SJSA1 (cell line): Measurements from ENCODE around the gene PPP1R12A. TPM values are rescaled to one million over a fixed set of nuclear protein-coding genes. Genes with fewer than 3 reads are reported as not detected.

Source experiments
- DNase-seq, 2 experiments: peaks; one replicate each; pipeline ENCODE4 v3.0.0-alpha.2; 2015 to 2020; ENCODE audit warnings: low spot score in 2 of 2, low read depth in 1 of 2
- H3K27ac ChIP-seq: fragments of 250-450 bp; sonication (Bioruptor Pico); 2 replicates; pipeline ENCODE4 v1.5.1; 2020; ENCODE audit warnings: mild to moderate bottlenecking, moderate library complexity
- H3K27me3 ChIP-seq: fragments of 250-450 bp; sonication (Bioruptor Pico); replicated peaks from 2 replicates; pipeline ENCODE4 v1.5.1; 2020; ENCODE audit warnings: mild to moderate bottlenecking, moderate library complexity
- H3K36me3 ChIP-seq: fragments of 250-450 bp; sonication (Bioruptor Pico); 2 replicates; pipeline ENCODE4 v1.5.1; 2020; ENCODE audit warnings: mild to moderate bottlenecking
- H3K4me1 ChIP-seq: fragments of 250-450 bp; sonication (Bioruptor Pico); replicated peaks from 2 replicates; pipeline ENCODE4 v1.6.1; 2021; ENCODE audit warnings: mild to moderate bottlenecking
- H3K4me3 ChIP-seq: fragments of 250-450 bp; sonication (Bioruptor Pico); 2 replicates; pipeline ENCODE4 v1.5.1; 2020; ENCODE audit warnings: mild to moderate bottlenecking
- H3K9me3 ChIP-seq: fragments of 250-450 bp; sonication (Bioruptor Pico); replicated peaks from 2 replicates; pipeline ENCODE4 v1.5.1; 2020; ENCODE audit warnings: mild to moderate bottlenecking
- total RNA-seq: library from RNA; depleted of rRNA; stranded (reverse); fragments of >200 nt; shearing (Covaris generic); gene quantifications from 2 replicates; pipeline ENCODE4 v1.2.3, GENCODE V29; 2014

PPP1R12A gene
- total RNA-seq, 1 experiment from 2014 or later: 91.9 TPM

GRCh38 chr12:79775355-79776027 lies 159.4 kb downstream of the PPP1R12A start:
- Histone ChIP-seq H3K36me3 (peaks cover 30% of the 10 kb centered on the region), H3K9me3 (no peaks in the 10 kb centered on the region), H3K4me1 (peaks cover 14% of the 10 kb centered on the region), H3K27ac (peak overlapping the region; percentile 1; the same call in 1 of the 2 replicates), H3K27me3 (no peaks in the 10 kb centered on the region), H3K4me3 (no peak overlapping the region)
- DNase-seq: no peak

GRCh38 chr12:79773896-79774295 lies 161.0 kb downstream of the PPP1R12A start:
- Histone ChIP-seq H3K36me3 (peaks cover 22% of the 10 kb centered on the region), H3K27ac (no peak overlapping the region), H3K4me1 (peaks cover 10% of the 10 kb centered on the region), H3K9me3 (no peaks in the 10 kb centered on the region), H3K4me3 (no peak overlapping the region), H3K27me3 (no peaks in the 10 kb centered on the region)
- no peak for DNase-seq

- no peak overlapping the region for H3K27ac ChIP-seq
- no peak overlapping the region for H3K4me3 ChIP-seq
- H3K27me3 ChIP-seq: no peaks in the 10 kb centered on the region
- DNase-seq: no peak
- no peaks in the 10 kb centered on the region for H3K9me3 ChIP-seq
- H3K4me1 ChIP-seq: no peaks in the 10 kb centered on the region
- H3K36me3 ChIP-seq: peaks cover 10% of the 10 kb centered on the region; the same call in 1 of the 2 replicates
These were observed 164.9 kb downstream of the PPP1R12A start for GRCh38 chr12:79769860-79770485.

- Histone ChIP-seq H3K4me3 (no peak overlapping the region), H3K4me1 (no peaks in the 10 kb centered on the region), H3K36me3 (0 out of 2 replicates have a peak, but pooled peaks cover 6% of the 10 kb centered on the region), H3K27me3 (no peaks in the 10 kb centered on the region), H3K27ac (no peak overlapping the region), H3K9me3 (no peaks in the 10 kb centered on the region)
- no peak for DNase-seq
These were observed 165.6 kb downstream of the PPP1R12A start for GRCh38 chr12:79769189-79769859.

- H3K27me3 ChIP-seq: no peaks in the 10 kb centered on the region
- no peak for DNase-seq
- H3K36me3 ChIP-seq: 0 out of 2 replicates have a peak, but pooled peaks cover 4% of the 10 kb centered on the region
- no peaks in the 10 kb centered on the region for H3K9me3 ChIP-seq
- H3K27ac ChIP-seq: no peak overlapping the region
- H3K4me3 ChIP-seq: no peak overlapping the region
- no peaks in the 10 kb centered on the region for H3K4me1 ChIP-seq
These were observed 168.0 kb downstream of the PPP1R12A start for GRCh38 chr12:79766705-79767464.

- H3K36me3 ChIP-seq: no peaks in the 10 kb centered on the region
- no peak for DNase-seq
- H3K4me1 ChIP-seq: no peaks in the 10 kb centered on the region
- H3K27ac ChIP-seq: no peak overlapping the region
- H3K9me3 ChIP-seq: no peaks in the 10 kb centered on the region
- no peak overlapping the region for H3K4me3 ChIP-seq
- no peaks in the 10 kb centered on the region for H3K27me3 ChIP-seq
These were observed 169.7 kb downstream of the PPP1R12A start for GRCh38 chr12:79765157-79765556.

GRCh38 chr12:79764641-79765040 lies 170.3 kb downstream of the PPP1R12A start:
- no peak for DNase-seq
- no peaks in the 10 kb centered on the region for H3K36me3 ChIP-seq
- H3K27ac ChIP-seq: no peak overlapping the region
- no peaks in the 10 kb centered on the region for H3K4me1 ChIP-seq
- H3K27me3 ChIP-seq: no peaks in the 10 kb centered on the region
- H3K4me3 ChIP-seq: no peak overlapping the region
- no peaks in the 10 kb centered on the region for H3K9me3 ChIP-seq

- Histone ChIP-seq H3K36me3 (no peaks in the 10 kb centered on the region), H3K9me3 (no peaks in the 10 kb centered on the region), H3K27me3 (no peaks in the 10 kb centered on the region), H3K27ac (no peak overlapping the region), H3K4me1 (no peaks in the 10 kb centered on the region), H3K4me3 (no peak overlapping the region)
- no peak for DNase-seq
These were observed 171.0 kb downstream of the PPP1R12A start for GRCh38 chr12:79763766-79764452.

GRCh38 chr12:79761341-79761740 lies 173.6 kb downstream of the PPP1R12A start:
- Histone ChIP-seq H3K27ac (no peak overlapping the region), H3K9me3 (no peaks in the 10 kb centered on the region; the same call in 1 of the 2 replicates), H3K4me3 (no peak overlapping the region), H3K36me3 (no peaks in the 10 kb centered on the region), H3K4me1 (no peaks in the 10 kb centered on the region), H3K27me3 (no peaks in the 10 kb centered on the region)
- DNase-seq: no peak

- Histone ChIP-seq H3K4me1 (no peaks in the 10 kb centered on the region), H3K36me3 (no peaks in the 10 kb centered on the region), H3K4me3 (no peak overlapping the region), H3K27me3 (no peaks in the 10 kb centered on the region), H3K9me3 (no peaks in the 10 kb centered on the region), H3K27ac (no peak overlapping the region)
- no peak for DNase-seq
These were observed 187.6 kb downstream of the PPP1R12A start for GRCh38 chr12:79747274-79747673.

GRCh38 chr12:79737875-79738718 lies 196.8 kb downstream of the PPP1R12A start:
- peak in 1 of 2 experiments; percentile 39 for DNase-seq
- Histone ChIP-seq H3K36me3 (no peaks in the 10 kb centered on the region), H3K4me1 (peaks cover 3% of the 10 kb centered on the region; the same call in 1 of the 2 replicates)

GRCh38 chr12:79732638-79733037 lies 202.3 kb downstream of the PPP1R12A start:
- DNase-seq: no peak
- Histone ChIP-seq H3K9me3 (no peaks in the 10 kb centered on the region), H3K27ac (no peak overlapping the region)

More at GRCh38 chr12:79737875-79738718, 196.8 kb downstream of the PPP1R12A start:
- Histone ChIP-seq H3K9me3 (no peaks in the 10 kb centered on the region), H3K4me3 (no peak overlapping the region), H3K27ac (no peak overlapping the region), H3K27me3 (no peaks in the 10 kb centered on the region)

More at GRCh38 chr12:79732638-79733037, 202.3 kb downstream of the PPP1R12A start:
- H3K4me3 ChIP-seq: no peak overlapping the region
- H3K27me3 ChIP-seq: no peaks in the 10 kb centered on the region
- H3K36me3 ChIP-seq: no peaks in the 10 kb centered on the region
- H3K4me1 ChIP-seq: no peaks in the 10 kb centered on the region
